Tibial artery (tissue), 4 donors: ENCODE data around the gene WDR82.
"Not testable (repeated sequence)": the region's sequence is repeated elsewhere in the genome, so short reads cannot be mapped to it uniquely, and the experiment has no call there.

Source experiments
- DNase-seq, 2 donors: peaks; one replicate each; pipeline ENCODE4 v3.0.0-alpha.2; 2019
- H3K27ac ChIP-seq, 2 donors: fragments of 200-600 bp; sonication (generic) in 1 of 2; 1 replicate in 1 of 2; 2 replicates in 1 of 2; pipeline ENCODE4 v1.5.1; 2018 to 2019; ENCODE audit warnings: mild to moderate bottlenecking in 1 of 2
- H3K27me3 ChIP-seq, 2 donors: fragments of 200-600 bp; sonication (generic) in 1 of 2; one replicate each; pipeline versions ENCODE4 v1.5.1 to v1.6.0; 2016 to 2019
- H3K36me3 ChIP-seq, 3 donors: fragments of 200-600 bp; sonication (generic) in 2 of 3; one replicate each; pipeline ENCODE4 v1.5.1; 2016 to 2019; ENCODE audit warnings: mild to moderate bottlenecking in 2 of 3
- H3K4me1 ChIP-seq, 4 donors: fragments of 200-600 bp; sonication (generic) in 2 of 4; 1 replicate in 3 of 4; 2 replicates in 1 of 4; pipeline ENCODE4 v1.5.1; 2016 to 2019
- H3K4me3 ChIP-seq, 2 donors: fragments of 200-600 bp; sonication (generic) in 1 of 2; 1 replicate in 1 of 2; 2 replicates in 1 of 2; pipeline ENCODE4 v1.5.1; 2018 to 2019; ENCODE audit warnings: mild to moderate bottlenecking in 2 of 2
- H3K9me3 ChIP-seq, 3 donors: fragments of 200-600 bp; sonication (generic) in 1 of 3; one replicate each; pipeline ENCODE4 v1.5.1; 2016 to 2019
- CTCF ChIP-seq, 2 experiments: fragments of 200-600 bp in 1 of 2; fragments of 450-650 bp in 1 of 2; IDR thresholded peaks; one replicate each; pipeline ENCODE4 v1.5.1; 2017 to 2019; ENCODE audit warnings: antibody characterized with exemption in 2 of 2, mild to moderate bottlenecking in 1 of 2, moderate library complexity in 1 of 2
- intact Hi-C: fragments of 100-400 bp; cut with DNase I; formaldehyde crosslinking; loops from one replicate; pipeline ENCODE4 v1.15.0; 2023; ENCODE audit warnings: low total_unique reads

WDR82 gene

GRCh38 chr3:52289747-52290595, 11.5 kb upstream of the WDR82 start:
- intact Hi-C loops, result loop anchor here (5.0 kb wide), 2 partner anchors 52 to 117 kb away; no protein-coding TSS in a partner anchor
- no peaks in the 10 kb centered on the region for H3K9me3 ChIP-seq
- H3K36me3 ChIP-seq, result peaks cover 0 to 33% (median 16%) of the 10 kb centered on the region in 3 donors
- no peak for TF ChIP-seq CTCF (IDR thresholded peaks at IDR 0.05)
- no peak overlapping the region for H3K27ac ChIP-seq
- no peaks in the 10 kb centered on the region for H3K27me3 ChIP-seq
- DNase-seq, result peak in 1 of 2 donors; percentile 62
- no peak overlapping the region for H3K4me3 ChIP-seq
- H3K4me1 ChIP-seq, result peaks cover 0 to 20% (median 11%) of the 10 kb centered on the region in 4 donors

- peak in 1 of 2 donors; percentile 60 for DNase-seq
- H3K9me3 ChIP-seq, result no peaks in the 10 kb centered on the region
- TF ChIP-seq CTCF (IDR thresholded peaks at IDR 0.05), result no peak
- H3K4me1 ChIP-seq, result peaks cover 0 to 20% (median 11%) of the 10 kb centered on the region in 4 donors
- H3K4me3 ChIP-seq, result no peak overlapping the region
- no peak overlapping the region for H3K27ac ChIP-seq
- H3K27me3 ChIP-seq, result no peaks in the 10 kb centered on the region
- intact Hi-C loops, result no loop called here
- H3K36me3 ChIP-seq, result peaks cover 0 to 33% (median 16%) of the 10 kb centered on the region in 3 donors
Observed at GRCh38 chr3:52289338-52289746, 10.9 kb upstream of the WDR82 start.

GRCh38 chr3:52288674-52289073, 10.2 kb upstream of the WDR82 start:
- DNase-seq, result peak in 1 of 2 donors; percentile 63
- TF ChIP-seq CTCF (IDR thresholded peaks at IDR 0.05), result no peak
- intact Hi-C loops, result no loop called here
- no peaks in the 10 kb centered on the region for H3K27me3 ChIP-seq
- H3K4me1 ChIP-seq, result peaks cover 0 to 20% (median 11%) of the 10 kb centered on the region in 4 donors
- H3K36me3 ChIP-seq, result peaks cover 0 to 32% (median 16%) of the 10 kb centered on the region in 3 donors
- no peaks in the 10 kb centered on the region for H3K9me3 ChIP-seq
- H3K4me3 ChIP-seq, result peak overlapping the region; percentile 78 to 88
- peak overlapping the region in 1 of 2 donors; percentile 99 for H3K27ac ChIP-seq

GRCh38 chr3:52286777-52287110, 8.3 kb upstream of the WDR82 start:
- Histone ChIP-seq H3K27ac (peak overlapping the region; percentile 99 to 100), H3K27me3 (no peaks in the 10 kb centered on the region), H3K4me3 (peak overlapping the region; percentile 78 to 88), H3K4me1 (peaks cover 0 to 20% (median 11%) of the 10 kb centered on the region in 4 donors), H3K9me3 (no peaks in the 10 kb centered on the region), H3K36me3 (peaks cover 0 to 12% (median 0%) of the 10 kb centered on the region in 3 donors)
- DNase-seq, result peak; percentile 56 to 70
- intact Hi-C loops, result no loop called here
- no peak for TF ChIP-seq CTCF (IDR thresholded peaks at IDR 0.05)

GRCh38 chr3:52284051-52284450, 5.6 kb upstream of the WDR82 start:
- DNase-seq, H3K9me3 ChIP-seq, intact Hi-C loops, H3K27me3 ChIP-seq, H3K4me3 ChIP-seq, H3K36me3 ChIP-seq: not testable (repeated sequence)
- H3K27ac ChIP-seq, result peak overlapping the region in 1 of 2 donors; percentile 41
- H3K4me1 ChIP-seq, result peaks cover 0 to 41% (median 26%) of the 10 kb centered on the region in 4 donors

GRCh38 chr3:52283306-52283705, 4.9 kb upstream of the WDR82 start:
- H3K9me3 ChIP-seq, result no peaks in the 10 kb centered on the region
- no peak for TF ChIP-seq CTCF (IDR thresholded peaks at IDR 0.05)
- DNase-seq, result no peak
- no peaks in the 10 kb centered on the region for H3K36me3 ChIP-seq
- H3K4me3 ChIP-seq, result no peak overlapping the region
- peak overlapping the region; percentile 14 to 41 for H3K27ac ChIP-seq
- intact Hi-C loops, result no loop called here
- H3K27me3 ChIP-seq, result no peaks in the 10 kb centered on the region
- H3K4me1 ChIP-seq, result peaks cover 0 to 38% (median 23%) of the 10 kb centered on the region in 4 donors
